ENCODE data around the gene WDR62.

The WDR62 gene

GRCh38 chr19:36115453-36116343 is 61.0 kb downstream of the WDR62 start, which contains the start of gene TBCB:
Gene TBCB, plus strand, starts transcription at chr19:36115468. Its CDS starts 93 bp downstream, at chr19:36115561.
- no peaks in the 10 kb centered on the region for H3K36me3 ChIP-seq (ENCODE audit: insufficient read depth, low read length)

GRCh38 chr19:36116344-36116637 is 61.6 kb downstream of the WDR62 start:
- no peak for TF ChIP-seq CTCF (conservative IDR thresholded peaks at IDR 0.05; ENCODE audit: low read length)
- no peak for TF ChIP-seq EZH2phosphoT487 (IDR thresholded peaks at IDR 0.05; ENCODE audit: borderline replicate concordance)
- H3K9me3 ChIP-seq (ENCODE audit: insufficient read depth, low read depth, low read length) = no peaks in the 10 kb centered on the region
- peak overlapping the region; percentile 79 for H3K9ac ChIP-seq (ENCODE audit: low read depth, low read length, poor library complexity, severe bottlenecking)
- no peaks in the 10 kb centered on the region for H3K27me3 ChIP-seq (ENCODE audit: insufficient read depth, low read length, poor library complexity, severe bottlenecking)
- H3K36me3 ChIP-seq (ENCODE audit: insufficient read depth, low read length) = no peaks in the 10 kb centered on the region
- H3K4me1 ChIP-seq (ENCODE audit: insufficient read depth, low read length, poor library complexity, severe bottlenecking) = peaks cover 21% of the 10 kb centered on the region
- H2AFZ ChIP-seq (ENCODE audit: low read length) = no peak overlapping the region
- no peaks in the 10 kb centered on the region for H3F3A ChIP-seq (ENCODE audit: low read depth)
- peaks cover 40% of the 10 kb centered on the region for H3K79me2 ChIP-seq (ENCODE audit: insufficient read depth, low read length)
- H3K4me3 ChIP-seq (ENCODE audit: low read length, poor library complexity, severe bottlenecking) = peak overlapping the region; percentile 90
- no peaks in the 10 kb centered on the region for H3K9me2 ChIP-seq (replicated peaks; ENCODE audit: low read depth, low read length)
- H4K20me1 ChIP-seq (ENCODE audit: insufficient read depth, low read length, poor library complexity, severe bottlenecking) = peaks cover 11% of the 10 kb centered on the region
- peak overlapping the region; percentile 97 for H3K4me2 ChIP-seq (ENCODE audit: low read depth, low read length, poor library complexity, severe bottlenecking)

More at GRCh38 chr19:36115453-36116343, 61.0 kb downstream of the WDR62 start, which contains the start of gene TBCB:
- peak within 1 kb of the TSS; percentile 90 for H3K4me3 ChIP-seq (ENCODE audit: low read length, poor library complexity, severe bottlenecking)
- H3K27me3 ChIP-seq (ENCODE audit: insufficient read depth, low read length, poor library complexity, severe bottlenecking) = no peaks in the 10 kb centered on the region
- H3F3A ChIP-seq (ENCODE audit: low read depth) = no peaks in the 10 kb centered on the region
- TF ChIP-seq EZH2phosphoT487 (IDR thresholded peaks at IDR 0.05; ENCODE audit: borderline replicate concordance) = no peak
- TF ChIP-seq CTCF (conservative IDR thresholded peaks at IDR 0.05; ENCODE audit: low read length) = no peak
- peak within 1 kb of the TSS; percentile 94 for H2AFZ ChIP-seq (ENCODE audit: low read length)
- no peaks in the 10 kb centered on the region for H3K9me3 ChIP-seq (ENCODE audit: insufficient read depth, low read depth, low read length)
- H3K4me1 ChIP-seq (ENCODE audit: insufficient read depth, low read length, poor library complexity, severe bottlenecking) = peaks cover 21% of the 10 kb centered on the region
- peak within 1 kb of the TSS; percentile 97 for H3K4me2 ChIP-seq (ENCODE audit: low read depth, low read length, poor library complexity, severe bottlenecking)
- H3K9me2 ChIP-seq (replicated peaks; ENCODE audit: low read depth, low read length) = no peaks in the 10 kb centered on the region
- H3K79me2 ChIP-seq (ENCODE audit: insufficient read depth, low read length) = peaks cover 40% of the 10 kb centered on the region
- peaks cover 11% of the 10 kb centered on the region for H4K20me1 ChIP-seq (ENCODE audit: insufficient read depth, low read length, poor library complexity, severe bottlenecking)
- peak within 1 kb of the TSS; percentile 88 for H3K9ac ChIP-seq (ENCODE audit: low read depth, low read length, poor library complexity, severe bottlenecking)

- H3K4me2 ChIP-seq (ENCODE audit: low read depth, low read length, poor library complexity, severe bottlenecking) = peak overlapping the region; percentile 18
- peaks cover 20% of the 10 kb centered on the region for H3K79me2 ChIP-seq (ENCODE audit: insufficient read depth, low read length)
Measured at GRCh38 chr19:36120092-36120983, 65.6 kb downstream of the WDR62 start.

More at GRCh38 chr19:36120092-36120983, 65.6 kb downstream of the WDR62 start:
- no peak for TF ChIP-seq EZH2phosphoT487 (IDR thresholded peaks at IDR 0.05; ENCODE audit: borderline replicate concordance)
- TF ChIP-seq CTCF (conservative IDR thresholded peaks at IDR 0.05; ENCODE audit: low read length) = no peak
- no peak overlapping the region for H3K9ac ChIP-seq (ENCODE audit: low read depth, low read length, poor library complexity, severe bottlenecking)
- H3K27me3 ChIP-seq (ENCODE audit: insufficient read depth, low read length, poor library complexity, severe bottlenecking) = no peaks in the 10 kb centered on the region
- peaks cover 2% of the 10 kb centered on the region; the same call in 1 of the 2 replicates for H3K36me3 ChIP-seq (ENCODE audit: insufficient read depth, low read length)
- no peak overlapping the region for H2AFZ ChIP-seq (ENCODE audit: low read length)
- no peaks in the 10 kb centered on the region for H3K9me3 ChIP-seq (ENCODE audit: insufficient read depth, low read depth, low read length)
- H3K4me3 ChIP-seq (ENCODE audit: low read length, poor library complexity, severe bottlenecking) = no peak overlapping the region
- peaks cover 7% of the 10 kb centered on the region for H4K20me1 ChIP-seq (ENCODE audit: insufficient read depth, low read length, poor library complexity, severe bottlenecking)
- no peaks in the 10 kb centered on the region for H3K9me2 ChIP-seq (replicated peaks; ENCODE audit: low read depth, low read length)
- H3K4me1 ChIP-seq (ENCODE audit: insufficient read depth, low read length, poor library complexity, severe bottlenecking) = peaks cover 14% of the 10 kb centered on the region
- no peaks in the 10 kb centered on the region for H3F3A ChIP-seq (ENCODE audit: low read depth)
